ENCODE data around the gene EPC1.

EPC1 gene

DNA sequence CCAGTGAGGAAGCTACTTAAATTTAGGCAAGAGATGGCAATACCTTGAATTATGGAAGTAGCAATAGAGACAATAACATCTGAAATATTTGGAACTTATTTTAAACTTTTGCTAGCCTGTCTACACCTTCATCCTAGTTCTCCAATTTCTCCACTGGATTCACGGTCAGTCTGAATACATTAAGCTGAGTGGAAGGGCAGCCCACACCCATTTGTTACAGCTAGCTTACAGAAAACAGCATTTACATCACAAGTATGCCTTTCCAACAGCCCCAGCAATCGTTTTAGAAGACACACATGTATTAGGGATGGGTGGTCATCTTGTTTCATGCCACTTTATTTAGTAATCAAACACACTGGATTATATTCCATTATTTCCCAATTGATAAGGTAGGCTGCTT lies 16.7 kb downstream of the EPC1 start:
- no peak for DNase-seq

DNA sequence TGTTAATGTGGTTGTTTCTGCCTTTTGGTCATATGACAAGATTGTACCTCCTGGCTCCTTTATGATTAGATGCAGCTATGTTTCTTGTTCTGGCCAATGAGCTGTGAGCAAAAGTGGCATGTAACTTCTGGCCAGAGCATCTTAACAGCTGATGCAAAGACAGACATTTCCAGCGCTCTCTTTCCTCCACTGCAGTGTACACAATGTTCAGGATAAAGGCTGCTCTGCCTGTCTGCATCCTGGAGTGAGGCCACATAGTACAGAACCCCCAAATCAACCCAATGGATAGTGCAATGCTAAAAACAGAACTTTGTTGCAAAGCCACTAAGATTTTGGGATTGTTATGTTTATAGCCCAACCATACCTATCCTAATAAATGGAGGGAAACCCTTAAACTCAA lies 17.9 kb downstream of the EPC1 start:
- no peak for DNase-seq

DNA sequence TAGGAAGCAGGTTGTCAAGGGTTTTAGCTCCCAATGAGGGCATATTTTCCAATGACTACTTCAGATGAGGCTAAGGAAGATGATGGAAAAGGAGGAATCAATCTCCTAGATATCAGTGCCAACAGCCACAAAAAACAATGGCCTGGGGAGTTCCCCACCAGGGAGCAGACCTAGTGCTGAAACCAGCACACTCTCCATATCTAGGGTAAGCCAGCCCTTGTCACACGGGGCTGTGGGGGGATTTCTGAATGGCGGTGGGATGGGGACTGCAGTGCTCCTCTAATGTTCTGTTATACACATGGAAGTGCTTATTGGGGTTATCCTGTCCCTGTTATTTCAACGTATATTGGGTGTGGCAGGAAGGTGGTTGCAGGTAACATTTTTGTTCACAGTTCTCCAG lies 18.5 kb downstream of the EPC1 start:
- DNase-seq: no peak

DNA sequence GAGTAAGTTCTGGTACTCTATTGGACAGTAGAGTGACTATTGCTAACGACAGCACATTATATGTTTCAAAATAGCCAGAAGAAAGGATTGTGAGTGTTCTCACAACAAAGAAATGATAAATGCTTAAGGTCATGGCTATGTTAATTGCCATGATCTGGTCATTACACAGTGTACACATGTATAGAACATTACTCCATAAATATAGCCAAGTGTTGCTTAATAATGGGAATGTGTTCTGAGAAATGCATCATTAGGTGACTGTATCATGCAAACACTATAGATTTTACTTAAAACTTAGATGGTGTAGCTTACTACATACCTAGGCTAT lies 19.6 kb downstream of the EPC1 start:
- no peak for DNase-seq

DNA sequence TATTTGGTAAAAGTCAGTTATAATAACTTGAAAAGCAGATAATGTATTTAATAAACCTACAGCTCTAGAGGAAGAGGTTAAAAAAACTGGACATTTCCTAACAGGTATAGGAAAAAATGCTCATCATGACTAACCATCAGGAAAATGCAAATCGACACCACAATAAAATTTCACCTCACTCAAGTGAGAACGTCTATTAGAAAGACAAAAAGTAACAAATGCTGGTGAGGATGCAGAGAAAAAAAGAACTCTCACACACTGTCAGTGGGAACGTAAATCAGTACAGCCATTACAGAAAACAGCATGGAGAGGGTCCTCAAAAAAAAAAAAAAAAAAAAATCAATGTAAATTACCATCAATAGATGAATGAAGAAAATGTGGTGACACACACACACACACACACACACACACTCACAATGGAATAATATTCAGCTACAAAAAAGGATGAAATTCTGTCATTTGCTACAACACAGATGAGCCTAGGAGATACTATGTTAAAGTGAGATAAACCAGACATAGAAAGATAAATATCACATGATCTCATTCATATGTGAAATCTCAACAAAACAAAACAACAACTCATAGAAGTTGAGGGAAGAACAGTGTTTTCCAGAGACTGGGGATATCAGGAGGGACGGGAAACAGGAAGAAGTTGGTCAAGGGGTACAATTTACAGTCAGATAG lies 20.1 kb downstream of the EPC1 start:
- DNase-seq: no peak

DNA sequence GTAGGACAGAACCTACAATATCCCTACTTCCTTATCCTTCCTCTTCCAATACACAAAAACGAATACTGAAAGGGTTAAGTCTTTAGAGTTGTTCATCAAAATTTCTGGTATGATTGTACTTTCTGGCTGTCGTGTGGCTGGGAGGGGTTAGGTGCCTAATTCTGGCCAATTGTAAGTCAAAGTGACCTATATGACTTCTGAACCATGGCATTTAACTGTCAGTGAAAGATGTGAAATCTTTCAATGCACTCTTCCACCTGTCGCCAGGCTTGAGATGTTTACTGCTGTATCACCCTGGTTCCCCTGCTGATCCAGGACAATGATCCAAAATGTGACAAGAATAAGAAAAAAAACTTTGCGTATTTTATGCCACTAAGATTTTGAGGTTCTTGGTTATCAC lies 20.8 kb downstream of the EPC1 start:
- no peak for DNase-seq

DNA sequence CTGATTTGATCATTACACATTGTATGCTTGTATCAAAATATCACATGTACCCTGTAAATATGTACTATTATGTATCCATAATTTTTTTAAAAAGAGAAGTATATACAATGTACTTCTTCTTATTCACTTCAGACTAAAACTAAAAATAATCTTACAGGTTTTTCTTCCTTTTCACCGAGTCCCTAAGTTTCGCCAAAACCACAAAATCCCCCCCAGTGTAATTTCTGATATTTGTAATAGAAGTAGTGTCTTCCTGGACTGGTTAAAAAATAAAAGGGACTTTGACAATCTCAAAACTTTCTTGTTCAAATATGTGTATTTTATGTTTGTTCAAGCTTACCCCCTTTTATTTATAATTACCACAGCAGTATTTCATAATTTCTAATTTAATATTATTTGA lies 23.9 kb downstream of the EPC1 start:
- no peak for DNase-seq

DNA sequence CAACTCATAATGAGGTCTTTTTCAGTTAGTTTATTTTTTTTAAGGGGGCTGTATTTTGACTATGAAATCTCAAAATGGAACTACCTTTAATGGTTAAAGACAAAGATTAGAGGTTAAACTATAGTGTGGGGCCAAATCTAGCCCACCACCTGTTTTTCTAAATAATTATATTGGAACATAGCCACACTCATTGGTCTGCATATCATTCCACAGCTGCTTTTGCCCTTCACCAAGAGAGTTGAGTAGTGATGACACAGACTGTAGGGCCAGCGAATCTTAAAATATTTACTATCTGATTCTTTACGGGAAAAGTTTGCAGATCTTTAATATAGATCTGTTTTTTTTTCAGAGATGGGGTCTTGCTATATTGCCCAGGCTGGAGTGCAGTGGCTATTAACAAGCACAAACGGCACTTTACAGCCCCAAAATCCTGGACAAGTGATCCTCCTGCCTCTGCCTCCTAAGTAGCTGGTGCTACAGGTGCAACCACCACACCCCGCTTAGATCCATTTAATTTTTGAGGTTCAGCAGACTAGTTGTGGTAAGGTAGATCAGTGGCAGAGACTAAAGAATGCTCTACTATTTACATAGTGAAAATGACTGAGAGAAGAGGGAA lies 25.8 kb downstream of the EPC1 start:
- no peak for DNase-seq

DNA sequence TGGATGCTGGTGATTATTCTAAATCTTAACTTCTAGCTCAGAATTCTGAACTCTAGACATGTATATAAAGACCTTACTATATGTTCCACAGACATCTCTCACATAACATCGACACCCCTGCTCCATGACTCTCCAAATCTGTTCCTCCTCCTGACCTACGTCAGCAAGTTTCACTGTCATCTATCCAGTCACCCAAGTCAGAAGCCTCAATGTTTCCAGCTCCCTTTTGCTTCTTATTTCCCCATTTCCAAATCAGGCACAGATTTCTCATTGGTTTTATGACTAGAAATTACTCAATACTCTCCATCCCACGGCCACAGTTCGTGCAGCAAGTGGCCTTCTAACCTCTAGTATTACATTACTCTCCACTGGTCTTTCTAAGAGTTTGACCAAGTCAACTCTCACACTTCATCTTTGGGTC lies 28.5 kb downstream of the EPC1 start:
- DNase-seq: no peak

DNA sequence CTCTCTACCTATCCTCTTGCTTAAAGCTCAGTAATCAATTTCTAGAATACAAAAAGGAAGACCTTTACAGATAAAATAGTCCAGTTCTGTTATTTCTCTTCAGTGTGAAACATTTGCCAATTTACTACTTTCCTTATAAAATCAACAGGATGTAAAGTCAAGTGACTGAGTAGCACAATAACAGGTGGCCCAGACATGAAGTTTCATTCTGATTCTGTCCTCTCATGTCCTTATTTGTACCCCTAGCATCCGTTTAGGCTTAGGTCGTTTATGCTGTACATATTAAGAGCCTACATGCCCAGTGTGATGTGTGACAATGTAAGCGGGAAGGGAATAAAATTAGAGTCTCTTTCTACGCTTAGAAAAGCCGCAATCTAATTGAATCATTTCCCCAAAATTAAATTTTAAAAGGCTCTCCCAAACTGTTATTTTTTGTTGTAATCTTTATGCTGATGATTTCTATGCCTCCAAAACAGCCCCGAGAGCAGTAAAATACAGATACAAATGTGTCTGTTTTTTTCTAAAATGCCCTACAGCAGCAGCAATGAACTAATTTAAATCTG lies 29.1 kb downstream of the EPC1 start:
- DNase-seq: no peak

DNA sequence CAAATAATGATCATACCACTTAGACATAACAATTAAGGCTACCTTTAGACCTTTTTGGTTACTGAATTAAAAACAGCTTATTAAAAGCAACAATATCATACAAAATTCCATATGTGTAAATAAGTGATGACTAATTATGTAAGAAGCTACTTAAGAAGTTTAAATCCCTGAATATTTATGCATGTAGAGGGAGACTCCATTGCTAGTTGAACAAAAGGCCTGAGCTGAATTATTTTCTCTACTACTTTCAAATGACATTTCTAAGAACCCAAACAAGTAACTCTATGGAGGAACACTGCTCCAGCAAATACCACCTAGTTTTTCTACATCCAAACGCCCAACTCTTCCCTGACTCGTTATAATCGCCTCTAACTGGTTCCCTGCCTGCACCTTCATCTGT lies 31.5 kb downstream of the EPC1 start:
- no peak for DNase-seq

DNA sequence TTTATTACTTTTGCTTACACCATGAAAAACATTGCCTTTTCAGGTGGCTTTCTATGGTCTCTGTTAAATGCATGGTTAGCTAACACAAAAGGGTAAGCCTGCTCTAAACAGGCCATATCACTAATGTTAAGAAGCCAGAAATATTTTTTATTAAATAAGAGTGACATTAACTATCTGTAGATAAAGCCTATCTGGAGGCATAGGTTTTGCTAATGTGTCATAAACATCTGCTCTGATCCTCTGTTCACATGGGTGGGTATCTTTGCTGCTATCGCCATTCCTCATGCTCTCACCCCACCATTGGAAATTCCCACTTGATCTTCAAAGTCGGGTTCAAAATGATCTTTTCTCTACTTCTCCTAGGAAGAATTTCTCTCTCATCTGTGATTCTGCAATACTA lies 32.4 kb downstream of the EPC1 start:
- DNase-seq: no peak

DNA sequence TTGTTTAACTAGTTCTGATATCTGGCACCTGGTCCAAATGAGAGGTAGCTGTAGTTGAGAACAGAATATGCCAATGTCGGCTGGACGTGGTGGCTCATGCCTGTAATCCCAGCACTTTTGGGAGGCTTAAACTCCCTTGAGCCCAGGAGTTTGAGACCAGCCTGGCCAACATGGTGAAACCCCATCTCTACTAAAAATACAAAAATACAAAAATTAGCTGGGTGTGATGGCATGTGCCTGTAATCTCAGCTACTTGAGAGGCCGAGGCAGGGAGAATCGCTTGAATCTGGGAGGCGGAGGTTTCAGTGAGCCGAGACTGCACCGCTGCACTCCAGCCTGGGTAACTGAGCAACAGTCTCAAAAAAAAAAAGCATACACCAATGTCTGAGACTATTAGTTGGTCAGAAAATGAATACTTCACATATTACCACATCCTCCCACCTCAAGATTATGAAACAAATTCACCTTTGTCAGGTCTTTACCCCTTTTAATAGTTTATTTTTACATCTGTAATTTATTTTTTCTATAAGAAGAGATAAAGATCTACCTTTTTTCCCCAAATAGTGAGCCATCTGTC lies 38.8 kb downstream of the EPC1 start:
- no peak for DNase-seq

DNA sequence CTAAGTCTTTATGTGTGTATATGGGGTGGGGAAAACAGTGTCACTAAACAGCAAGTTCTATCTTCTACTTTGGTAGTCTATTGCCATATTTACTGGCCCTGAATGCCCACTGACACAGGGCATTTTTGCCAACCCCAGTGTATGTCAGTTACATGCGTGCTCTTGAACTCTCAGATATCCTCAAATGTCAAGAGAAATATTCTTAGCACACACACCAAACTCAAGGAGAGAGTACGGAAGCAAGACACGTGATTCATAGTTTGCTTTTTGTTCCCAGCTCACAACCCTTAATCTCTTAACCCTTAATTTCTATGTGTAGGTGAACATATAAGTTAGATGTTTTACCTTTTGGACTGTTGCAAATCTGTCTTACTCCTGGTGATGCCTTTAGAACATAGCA lies 39.3 kb downstream of the EPC1 start:
- DNase-seq: no peak

DNA sequence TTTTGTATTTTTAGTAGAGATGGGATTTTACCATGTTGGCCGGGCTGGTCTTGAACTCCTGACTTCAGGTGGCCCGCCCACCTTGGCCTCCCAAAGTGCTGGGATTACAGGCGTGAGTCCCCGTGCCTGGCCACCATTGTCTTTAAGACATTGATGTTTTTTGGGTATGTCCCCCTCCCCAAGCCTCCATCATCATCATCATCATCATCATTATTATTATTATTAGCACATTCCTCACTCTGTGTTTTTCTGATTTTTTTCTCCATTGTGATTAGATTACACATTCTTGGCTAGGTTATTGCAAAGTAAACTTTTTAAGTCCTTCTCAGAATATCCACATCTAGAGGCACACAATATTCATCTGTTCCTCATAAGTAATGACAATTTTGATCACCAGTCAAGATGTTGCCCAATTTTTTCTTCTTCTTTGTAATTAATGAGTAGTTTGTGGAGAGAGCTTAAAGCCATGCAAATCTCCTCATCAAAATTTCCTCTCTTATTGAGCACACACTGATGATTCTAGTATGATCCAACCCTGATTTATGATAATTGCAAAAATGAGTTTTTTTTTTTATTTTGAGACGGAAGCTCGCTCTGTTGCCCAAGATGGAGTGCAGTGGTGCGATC lies 47.5 kb downstream of the EPC1 start:
- no peak for DNase-seq

DNA sequence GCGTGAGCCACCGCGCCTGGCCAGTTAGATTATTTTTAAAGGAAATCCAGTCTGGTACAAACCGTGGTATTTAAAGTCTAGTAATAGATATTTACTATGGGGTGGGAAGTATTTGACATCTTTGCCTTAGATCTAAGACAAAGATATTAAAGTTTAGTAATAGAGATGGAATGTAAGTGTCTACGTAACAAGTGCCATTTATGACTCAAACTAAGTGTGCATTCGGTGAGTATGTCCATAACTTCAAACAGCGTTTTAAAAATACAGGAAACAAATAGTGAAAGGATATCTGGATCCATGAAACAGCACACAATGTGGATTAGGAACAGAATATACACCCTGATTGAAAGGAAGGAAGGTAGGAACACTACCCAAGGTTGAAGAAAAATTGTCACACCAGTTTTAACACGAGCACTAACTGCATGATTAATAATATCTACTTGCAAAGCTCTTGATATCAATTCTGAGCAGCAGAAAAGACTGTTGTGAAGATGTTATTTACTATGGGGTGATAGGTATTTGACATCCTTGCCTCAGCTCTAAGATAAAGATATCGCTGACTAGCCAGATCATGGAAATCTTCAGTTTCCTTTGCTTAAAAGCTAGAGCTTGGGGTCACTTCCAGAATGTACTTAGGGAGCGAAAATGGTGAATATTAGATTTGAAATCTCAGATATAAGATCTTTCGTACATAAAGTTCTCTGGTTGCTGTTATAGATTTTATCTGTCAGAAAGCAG lies 48.7 kb downstream of the EPC1 start:
- no peak for DNase-seq

DNA sequence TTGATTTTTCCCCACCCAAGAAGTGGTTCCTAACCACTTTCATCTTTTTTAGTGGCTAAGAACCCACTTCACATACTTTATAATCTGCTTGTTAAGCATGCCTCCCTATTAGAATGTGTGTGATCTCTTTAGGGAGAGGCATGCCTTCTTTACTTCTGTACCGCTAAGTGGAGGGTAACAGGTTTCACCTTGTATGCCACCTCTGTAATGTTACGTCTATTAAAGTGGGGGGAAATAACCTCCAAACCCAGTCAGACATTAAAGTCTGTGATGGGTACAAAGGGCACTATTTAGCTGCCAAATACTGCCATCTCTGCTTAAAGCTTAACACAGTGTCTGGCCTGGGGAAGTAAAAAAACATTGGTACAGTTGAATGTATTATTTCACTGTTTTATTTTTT lies 51.9 kb downstream of the EPC1 start:
- no peak for DNase-seq

DNA sequence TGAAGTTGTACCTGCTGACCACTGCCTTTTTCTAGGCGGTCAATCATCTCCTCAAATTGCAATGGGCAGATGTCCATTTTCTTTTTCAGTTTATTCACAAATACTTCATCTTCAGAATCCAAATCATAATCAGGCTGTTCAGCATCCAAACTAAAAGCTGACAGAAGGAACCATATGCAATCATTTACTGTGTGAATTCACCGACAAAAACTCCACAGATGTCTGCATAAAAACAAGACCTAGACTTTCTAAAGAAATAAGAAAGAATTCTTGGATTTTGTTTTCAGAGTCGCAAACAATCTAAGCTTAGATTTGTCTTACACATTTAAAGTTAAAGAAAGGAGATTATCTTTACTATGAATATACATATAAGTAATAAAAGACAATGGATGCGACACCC lies 53.4 kb downstream of the EPC1 start:
- DNase-seq: no peak

DNA sequence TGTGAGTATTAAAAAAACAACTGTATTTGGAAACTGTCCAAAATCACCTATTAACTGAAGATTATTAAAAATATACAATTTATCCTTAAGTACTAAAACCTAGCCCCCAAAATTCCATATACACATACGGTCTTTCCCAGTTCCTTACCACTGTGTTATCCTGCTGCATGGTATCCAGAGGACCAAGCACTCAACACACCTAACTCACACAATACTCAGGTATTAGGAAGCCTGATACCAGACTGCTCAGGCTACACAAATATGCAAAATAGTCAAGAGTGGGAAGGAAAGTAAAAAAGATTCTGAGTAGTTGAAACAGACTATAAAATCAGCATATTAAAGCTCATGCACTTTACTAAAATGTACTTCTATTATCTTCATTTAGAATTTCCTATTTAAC lies 67.2 kb downstream of the EPC1 start:
- DNase-seq: no peak

DNA sequence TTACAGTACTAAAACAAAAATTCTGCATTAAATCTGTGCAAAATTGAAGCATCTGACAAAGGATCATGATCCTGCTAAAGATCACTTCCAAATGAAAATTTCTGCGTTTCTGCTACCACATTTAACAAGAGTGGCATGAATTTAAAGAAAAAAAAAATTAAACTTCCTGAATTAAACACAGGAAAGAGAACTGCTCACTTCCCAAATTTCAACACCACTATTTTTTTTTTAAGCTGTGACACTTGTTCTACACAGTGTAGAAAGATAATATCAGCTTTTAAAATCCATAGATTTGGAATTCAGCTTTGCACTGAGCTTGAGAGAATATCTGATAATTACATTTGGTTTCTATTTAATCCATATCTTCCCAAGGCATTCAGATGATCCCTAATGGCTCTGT lies 73.6 kb downstream of the EPC1 start:
- no peak for DNase-seq

DNA sequence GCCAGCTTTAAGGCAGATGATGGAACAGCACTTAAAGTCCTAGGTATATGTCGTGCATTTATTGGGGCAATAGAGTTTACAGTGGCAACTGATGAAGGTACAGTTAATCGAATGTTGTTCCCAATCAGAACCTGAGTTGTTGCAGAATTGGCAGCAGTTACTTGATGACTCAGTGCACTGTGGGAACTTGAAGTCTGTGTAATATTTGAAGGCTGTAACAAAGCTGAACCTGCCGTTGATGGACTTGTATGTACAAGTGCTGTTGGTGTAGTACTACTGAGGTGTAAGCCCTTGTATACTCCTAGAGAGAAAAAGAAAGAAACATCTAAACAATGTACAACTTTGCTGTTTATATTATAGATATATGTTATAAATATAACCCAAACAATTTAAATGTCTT lies 75.3 kb downstream of the EPC1 start:
- DNase-seq: no peak

DNA sequence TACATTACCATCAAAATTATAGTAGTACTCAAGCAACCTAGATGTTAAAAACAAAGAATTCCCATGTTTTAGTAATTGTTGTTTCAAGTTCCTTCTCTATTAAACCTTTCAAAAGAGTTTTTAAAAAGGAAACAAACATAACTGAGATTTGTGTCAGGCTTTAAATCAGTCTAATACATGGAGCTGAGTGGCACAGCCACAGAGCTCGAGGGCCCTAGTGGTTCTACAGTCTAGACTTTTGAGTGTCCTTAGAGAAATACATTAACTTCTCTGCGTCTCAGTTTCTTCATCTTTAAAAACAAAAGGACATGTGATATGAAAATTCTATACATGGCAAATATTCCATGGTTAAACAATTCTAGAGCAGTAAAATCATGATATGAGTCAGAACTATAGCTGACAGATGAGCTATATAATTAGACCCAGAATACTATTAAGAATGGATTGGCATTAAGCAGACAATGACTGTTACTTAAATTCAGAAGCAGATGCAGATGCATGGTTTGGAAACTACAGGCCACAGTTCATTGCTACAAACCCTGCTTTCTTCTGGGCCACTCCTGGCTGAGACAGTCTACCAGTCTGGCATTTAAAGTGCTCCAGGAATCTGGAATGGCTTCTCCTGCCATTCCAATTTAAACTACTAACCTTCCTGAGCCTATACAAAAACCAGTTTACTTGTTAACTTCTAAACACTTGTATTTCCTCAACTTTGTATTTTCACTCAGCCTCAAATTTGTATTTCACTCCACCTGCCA lies 77.4 kb downstream of the EPC1 start:
- no peak for DNase-seq

DNA sequence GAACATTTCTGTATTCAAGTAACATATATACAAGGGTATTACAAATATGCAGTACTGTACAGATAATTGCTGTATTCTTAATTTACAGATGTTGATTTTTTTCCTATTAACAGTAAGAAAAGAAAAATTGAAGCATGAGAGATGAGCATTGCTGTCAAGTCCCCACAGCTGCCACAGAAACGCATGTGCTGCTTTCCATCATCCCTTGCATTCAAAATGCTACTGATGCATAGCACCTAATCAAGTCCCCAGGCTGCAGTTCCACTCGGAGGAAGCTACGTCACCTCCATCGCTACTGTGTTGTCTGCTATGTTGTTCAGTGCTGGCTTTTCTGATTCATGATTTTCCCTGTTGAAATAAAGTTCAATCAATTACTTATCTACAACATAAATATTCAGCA lies 78.2 kb downstream of the EPC1 start:
- no peak for DNase-seq

Measured in NK-92 treated with Interleukin-12 subunit alpha and Interleukin-12 subunit beta, amount 100 ng/mL, for 24 hours (cell line).